Measurements from ENCODE around the gene ZFYVE19.

GRCh38 chr15:40807888-40808461 is 1.1 kb downstream of the ZFYVE19 start:
- TF ChIP-seq CTCF (IDR thresholded peaks at IDR 0.05) (no peak), POLR2A (IDR thresholded peaks at IDR 0.05) (no peak)
